GM12878 (cell line): ENCODE measurements around the gene ST8SIA1. TPM values are rescaled to one million over a fixed set of nuclear protein-coding genes. Genes with fewer than 3 reads are reported as not detected.

Experiments used
- ATAC-seq: fragments of 200-7000 bp; cut with Tn5 transposase; 3 replicates; pipeline ENCODE4 v1.9.1; 2020; ENCODE audit warnings: mild to moderate bottlenecking, moderate library complexity
- BruUV-seq: library from RNA; stranded (reverse); fragments of 400-500 nt; replicated peaks from 2 replicates; lab custom pipeline; 2021; lab: Mats Ljungman, UMichigan
- CTCF ChIA-PET: fragments of 300-600 bp; sonication (Branson Sonifier 250); formaldehyde crosslinking; extraction: SDS; loops from one replicate; lab custom pipeline; 2021; ENCODE audit warnings: inconsistent platforms; lab: Yijun Ruan, JAX
- POLR2A ChIA-PET: fragments of 350-600 bp; formaldehyde crosslinking; extraction: SDS; loops from one replicate; lab custom pipeline; 2021; ENCODE audit warnings: inconsistent platforms; lab: Charles Lee
- RAD21 ChIA-PET: fragments of 300-600 bp; sonication (Branson Sonifier 250); formaldehyde crosslinking; loops from one replicate; lab custom pipeline; 2023; ENCODE audit warnings: antibody characterized with exemption; ENCODE audit not compliant: unreplicated experiment; lab: Charles Lee
- SMC1A ChIA-PET: fragments of 300-600 bp; sonication (Branson Sonifier 250); formaldehyde crosslinking; loops from one replicate; lab custom pipeline; 2023; ENCODE audit not compliant: unreplicated experiment, uncharacterized antibody; lab: Charles Lee
- DNase-seq: peaks from one replicate; pipeline ENCODE4 v3.0.0-alpha.2; 2011; ENCODE audit warnings: low read depth, low spot score
- FAIRE-seq: peaks from 3 replicates; lab custom pipeline; 2011; peaks lifted over from hg19 to GRCh38; lab: Jason Lieb, UNC
- H2AFZ ChIP-seq: 2 replicates; pipeline ENCODE4 v1.6.0; 2011; ENCODE audit warnings: low read depth, low read length, control low read depth; ENCODE audit not compliant: control insufficient read depth
- H3K27ac ChIP-seq: 2 replicates; pipeline ENCODE4 v1.5.1; 2011; ENCODE audit warnings: control low read depth; ENCODE audit not compliant: control insufficient read depth, insufficient read depth
- H3K27me3 ChIP-seq, 2 experiments: replicated peaks in 1 of 2; 2 replicates each; pipeline versions ENCODE4 v1.6.0 to v1.6.1; 2011; ENCODE audit warnings: low read length in 1 of 2; ENCODE audit not compliant: control insufficient read depth in 2 of 2, insufficient read depth in 2 of 2
- H3K36me3 ChIP-seq, 2 experiments: 2 replicates each; pipeline ENCODE4 v1.5.1; 2011; ENCODE audit warnings: low read length in 1 of 2; ENCODE audit not compliant: control insufficient read depth in 2 of 2, insufficient read depth in 2 of 2
- H3K4me1 ChIP-seq: 2 replicates; pipeline ENCODE4 v1.6.1; 2011; ENCODE audit warnings: mild to moderate bottlenecking, low read length, moderate library complexity, mixed read lengths; ENCODE audit not compliant: control insufficient read depth, insufficient read depth
- H3K4me2 ChIP-seq: 2 replicates; pipeline ENCODE4 v1.6.0; 2011; ENCODE audit warnings: control low read depth; ENCODE audit not compliant: control insufficient read depth, insufficient read depth
- H3K4me3 ChIP-seq: fragments of 200-600 bp; sonication (generic); 2 replicates; pipeline ENCODE4 v1.5.1; 2016
- H3K79me2 ChIP-seq: 2 replicates; pipeline ENCODE4 v1.6.0; 2011; ENCODE audit warnings: low read length; ENCODE audit not compliant: control insufficient read depth, insufficient read depth
- H3K9ac ChIP-seq: 2 replicates; pipeline ENCODE4 v1.8.0; 2011; ENCODE audit warnings: low read length, control low read depth, mixed read lengths; ENCODE audit not compliant: control insufficient read depth, insufficient read depth
- H3K9me3 ChIP-seq: replicated peaks from 3 replicates; pipeline ENCODE4 v1.5.1; 2011; ENCODE audit warnings: mild to moderate bottlenecking, low read length; ENCODE audit not compliant: control insufficient read depth, insufficient read depth
- H4K20me1 ChIP-seq: 2 replicates; pipeline ENCODE4 v1.6.0; 2011; ENCODE audit not compliant: control insufficient read depth, insufficient read depth
- EED ChIP-seq: sonication (generic); IDR thresholded peaks from 2 replicates; pipeline ENCODE4 v1.6.1; 2016; ENCODE audit warnings: antibody characterized with exemption, low read depth
- KLF5 ChIP-seq: fragments of 450-650 bp; IDR thresholded peaks from 2 replicates; pipeline ENCODE4 v1.6.1; 2014; ENCODE audit warnings: mild to moderate bottlenecking; ENCODE audit not compliant: partially characterized antibody
- NFYB ChIP-seq: IDR thresholded peaks from 2 replicates; pipeline ENCODE4 v1.6.1; 2011; ENCODE audit warnings: low read depth, mild to moderate bottlenecking, low read length, improper control_type of control experiment, moderate library complexity; ENCODE audit not compliant: insufficient read depth
- PML ChIP-seq: IDR thresholded peaks from 2 replicates; pipeline ENCODE4 v1.6.1; 2012; ENCODE audit warnings: low read length, inconsistent platforms
- PRDM15 ChIP-seq: fragments of 450-650 bp; formaldehyde crosslinking; IDR thresholded peaks from 2 replicates; pipeline ENCODE4 v1.4.0; 2020; ENCODE audit warnings: mild to moderate bottlenecking, moderate library complexity
- RELB ChIP-seq: fragments of 450-650 bp; IDR thresholded peaks from 2 replicates; pipeline ENCODE4 v1.6.1; 2017; ENCODE audit warnings: low read depth, mild to moderate bottlenecking, moderate library complexity
- ZNF207 ChIP-seq: fragments of 450-650 bp; IDR thresholded peaks from 2 replicates; pipeline ENCODE4 v1.6.1; 2014; ENCODE audit warnings: antibody characterized with exemption, mild to moderate bottlenecking, borderline replicate concordance
- ZNF592 ChIP-seq: fragments of 450-650 bp; IDR thresholded peaks from 2 replicates; pipeline ENCODE4 v1.6.1; 2017; ENCODE audit warnings: mild to moderate bottlenecking, moderate library complexity
- WGBS: methylation state at CpG from one replicate; pipeline ENCODE4 v1.1.6; 2016; ENCODE audit warnings: low lambda C conversion rate; ENCODE audit not compliant: insufficient replicate concordance, insufficient coverage; ENCODE audit errors: missing lambda C conversion rate; 5-methylcytosine and 5-hydroxymethylcytosine counted together
- in situ Hi-C: fragments of 300-500 bp; cut with MboI; formaldehyde crosslinking; loops from 9 replicates; pipeline ENCODE4 v1.14.3; 2018; ENCODE audit warnings: mixed read lengths
- intact Hi-C: fragments of 100-400 bp; cut with micrococcal nuclease; formaldehyde crosslinking; loops from one replicate; pipeline ENCODE4 v1.14.2; 2022; ENCODE audit not compliant: unreplicated experiment
- polyA plus RNA-seq, 11 experiments: library from polyadenylated mRNA; depleted of rRNA in 4 of 11; unstranded in 6 of 11; stranded (reverse) in 5 of 11; fragments of >200 nt; fragmentation: Nextera tagmentation in 4 of 11; fragmentation: Illumina TruSeq in 1 of 11; extraction: Ambion mirVana in 4 of 11; extraction: Trizol in 1 of 11; gene quantifications; 1 replicate in 1 of 11; 2 replicates in 10 of 11; pipeline versions ENCODE4 v1.2.1 to v1.2.3, GENCODE V29; 2011 to 2016; ENCODE audit warnings: inconsistent platforms in 2 of 11, missing spikeins in 2 of 11, low read depth in 1 of 11
- total RNA-seq, 4 experiments: library from RNA; depleted of rRNA in 3 of 4; stranded (reverse); fragments of >200 nt in 3 of 4; fragmentation: Illumina TruSeq in 1 of 4; extraction: Trizol in 1 of 4; gene quantifications; 2 replicates each; pipeline versions ENCODE4 v1.2.1 to v1.2.3, GENCODE V29; 2013 to 2021

The ST8SIA1 gene
- total and polyA plus RNA-seq, 10 of the 15 experiments (the other 5 are each of a cell fraction or from before 2014, with no cell fraction given), result 0.23 to 0.35 (median 0.23) TPM; not detected in 7

DNA sequence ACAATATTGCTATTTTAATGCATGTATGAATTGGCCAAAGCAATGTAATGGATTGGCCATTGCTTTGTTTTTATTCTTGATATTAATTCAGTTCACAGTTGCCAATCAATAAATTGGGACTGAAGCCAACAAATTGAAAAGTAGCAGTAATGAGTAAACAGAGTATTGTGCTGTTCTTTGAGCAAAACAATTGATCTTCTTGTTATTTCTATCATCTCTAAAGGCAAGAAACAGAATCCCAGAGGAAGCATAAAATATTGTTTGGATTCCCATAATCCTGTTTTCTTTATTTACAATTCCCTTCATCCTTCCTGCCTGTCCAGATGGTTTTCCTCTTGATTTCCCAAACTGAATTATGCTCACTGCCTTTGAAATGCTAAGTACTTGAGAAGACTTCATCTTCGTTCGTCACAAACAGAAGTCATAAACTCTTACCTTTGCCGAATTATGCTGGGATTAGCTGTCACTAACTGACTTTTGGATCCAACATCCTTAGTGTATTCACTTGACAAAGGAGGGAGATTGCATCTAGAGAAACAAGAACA is 85.9 kb downstream of the ST8SIA1 start (continued):
- no peak for TF ChIP-seq PRDM15 (CRISPR knock-in tag)
- TF ChIP-seq PML, result no peak
- no peak for TF ChIP-seq NFYB
- no peak for TF ChIP-seq EED
- TF ChIP-seq KLF5, result no peak

DNA sequence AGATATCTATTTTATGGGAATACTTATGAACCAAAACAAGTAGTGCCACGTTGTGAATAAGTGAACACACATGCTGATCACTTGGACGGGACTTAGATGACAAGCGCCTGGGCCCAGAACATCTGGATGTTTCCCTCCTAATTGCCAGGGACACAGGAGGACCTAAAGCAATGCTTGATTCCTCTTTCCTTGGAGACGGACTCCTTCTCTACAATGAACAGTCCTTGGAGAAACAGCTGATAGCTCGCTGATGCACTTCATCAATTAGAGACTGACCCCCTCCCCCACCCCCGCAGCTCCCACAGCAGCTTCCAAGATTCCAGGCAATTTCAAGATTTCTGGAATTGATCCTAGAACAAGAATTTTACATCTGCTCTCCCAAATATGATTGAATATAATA is 86.4 kb downstream of the ST8SIA1 start:
- WGBS, result 19% methylated on average over 6 of the region's 6 CpGs
- POLR2A ChIA-PET, result no interaction called here
- FAIRE-seq (no peak), ATAC-seq (no peak), DNase-seq (no peak)
- H3K79me2 ChIP-seq, result no peaks in the 10 kb centered on the region
- H3K9me3 ChIP-seq, result no peaks in the 10 kb centered on the region
- RAD21 ChIA-PET, result no interaction called here
- in situ Hi-C loops (no loop called here), intact Hi-C loops (no loop called here)
- no peak for TF ChIP-seq ZNF592
- TF ChIP-seq ZNF207, result no peak
- TF ChIP-seq RELB, result no peak
- H3K4me3 ChIP-seq, result no peak overlapping the region
- H4K20me1 ChIP-seq, result no peaks in the 10 kb centered on the region
- H3K4me1 ChIP-seq, result no peaks in the 10 kb centered on the region
- CTCF ChIA-PET, result no interaction called here
- SMC1A ChIA-PET, result interaction anchor here (0.6 kb wide), 1 partner anchor 1608 kb away, joined by 3 read pairs; no protein-coding TSS in a partner anchor
- peaks cover 0 to under 1% of the 10 kb centered on the region in 2 experiments; a peak in 1 of 4 replicates for H3K27me3 ChIP-seq
- H3K36me3 ChIP-seq, result no peaks in the 10 kb centered on the region
- BruUV-seq, result no TSS peak
- no peak overlapping the region for H3K9ac ChIP-seq
- no peak overlapping the region for H2AFZ ChIP-seq
- no peak overlapping the region for H3K27ac ChIP-seq
- no peak overlapping the region for H3K4me2 ChIP-seq
